GM21381 (cell line): ENCODE measurements around the gene ZNF521.

Experiments
- ATAC-seq: cut with Tn5 transposase; IDR thresholded peaks from one replicate; pipeline ENCODE4 v1.9.1; 2021; ENCODE audit warnings: mild to moderate bottlenecking, moderate library complexity; ENCODE audit not compliant: unreplicated experiment

ZNF521 gene

DNA sequence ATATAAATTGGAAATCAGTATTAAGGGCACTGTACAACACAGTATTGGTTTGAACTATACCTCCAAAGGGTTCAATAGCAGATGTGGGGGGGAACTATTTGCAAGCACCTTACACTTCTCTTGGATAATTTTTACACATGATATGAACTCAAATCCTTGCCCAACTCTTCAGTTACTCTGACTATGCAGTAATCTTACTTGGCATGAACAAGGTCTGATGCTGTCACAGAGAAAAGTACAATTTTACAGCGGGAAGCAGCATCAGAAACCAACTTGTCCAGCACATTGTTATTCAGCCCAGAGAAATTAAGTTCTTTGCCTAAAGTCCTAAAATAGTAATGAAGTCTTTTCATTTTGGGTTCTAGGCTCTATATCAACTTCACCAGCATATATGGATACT lies 98.2 kb downstream of the ZNF521 start:
- ATAC-seq, result no peak

DNA sequence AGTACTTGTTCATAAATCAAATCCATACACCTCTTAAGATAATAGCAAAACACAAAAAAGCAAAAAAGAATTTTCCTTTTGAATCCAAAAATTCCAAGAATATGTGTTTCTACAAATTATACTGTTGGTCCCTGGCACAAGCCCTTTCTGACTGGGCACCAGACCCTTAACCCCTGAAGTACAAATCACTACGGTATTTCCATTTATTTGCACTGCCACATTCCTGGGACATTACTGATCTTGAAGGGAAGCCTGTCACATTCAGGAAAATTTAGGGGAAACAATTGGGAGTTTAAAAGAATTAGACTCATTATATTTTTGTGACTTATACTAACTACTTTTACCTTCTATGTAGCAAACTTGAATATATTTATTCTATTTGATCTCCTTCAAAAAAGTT lies 98.8 kb downstream of the ZNF521 start:
- no peak for ATAC-seq

GRCh38 chr18:25251068-25251467 lies 100.9 kb downstream of the ZNF521 start:
- no peak for ATAC-seq

- no peak for ATAC-seq
Observed at GRCh38 chr18:25250474-25250851, 101.5 kb downstream of the ZNF521 start.

DNA sequence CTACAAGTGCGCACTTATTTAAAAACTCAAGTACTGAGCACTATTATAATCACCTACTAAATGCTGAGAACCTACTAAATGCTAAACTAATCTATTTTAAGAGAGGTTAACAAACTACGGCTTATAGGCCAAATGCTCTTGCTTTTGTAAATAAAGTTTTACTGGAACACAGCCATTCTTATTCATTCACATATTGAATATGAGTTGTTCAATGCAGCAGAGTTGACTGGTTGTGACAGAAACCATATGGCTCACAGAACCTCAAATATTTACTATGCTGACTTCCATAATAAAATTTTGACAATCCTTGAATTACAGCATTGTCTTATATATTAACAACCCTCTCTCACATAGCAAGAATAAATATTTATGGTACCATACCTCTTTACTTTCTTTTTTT lies 103.2 kb downstream of the ZNF521 start:
- ATAC-seq, result no peak

DNA sequence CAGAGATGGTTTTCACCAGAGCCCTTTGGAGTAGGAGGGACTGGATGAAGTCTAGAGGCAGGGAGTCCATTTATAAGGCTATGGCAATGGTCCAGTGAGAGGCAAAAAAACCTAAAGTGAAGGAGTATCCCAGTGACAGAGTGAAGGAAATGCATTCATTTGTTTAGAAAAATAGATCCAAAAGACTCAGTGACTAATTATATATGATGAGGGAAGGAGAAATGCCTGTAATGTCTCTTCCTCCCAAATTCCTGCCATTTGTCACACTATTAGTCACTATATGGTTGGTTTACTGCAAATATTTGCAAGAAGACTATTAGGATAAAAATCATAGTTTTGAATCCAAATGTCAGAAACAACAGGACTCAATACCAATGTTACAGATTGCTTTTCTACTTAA lies 104.2 kb downstream of the ZNF521 start:
- no peak for ATAC-seq

DNA sequence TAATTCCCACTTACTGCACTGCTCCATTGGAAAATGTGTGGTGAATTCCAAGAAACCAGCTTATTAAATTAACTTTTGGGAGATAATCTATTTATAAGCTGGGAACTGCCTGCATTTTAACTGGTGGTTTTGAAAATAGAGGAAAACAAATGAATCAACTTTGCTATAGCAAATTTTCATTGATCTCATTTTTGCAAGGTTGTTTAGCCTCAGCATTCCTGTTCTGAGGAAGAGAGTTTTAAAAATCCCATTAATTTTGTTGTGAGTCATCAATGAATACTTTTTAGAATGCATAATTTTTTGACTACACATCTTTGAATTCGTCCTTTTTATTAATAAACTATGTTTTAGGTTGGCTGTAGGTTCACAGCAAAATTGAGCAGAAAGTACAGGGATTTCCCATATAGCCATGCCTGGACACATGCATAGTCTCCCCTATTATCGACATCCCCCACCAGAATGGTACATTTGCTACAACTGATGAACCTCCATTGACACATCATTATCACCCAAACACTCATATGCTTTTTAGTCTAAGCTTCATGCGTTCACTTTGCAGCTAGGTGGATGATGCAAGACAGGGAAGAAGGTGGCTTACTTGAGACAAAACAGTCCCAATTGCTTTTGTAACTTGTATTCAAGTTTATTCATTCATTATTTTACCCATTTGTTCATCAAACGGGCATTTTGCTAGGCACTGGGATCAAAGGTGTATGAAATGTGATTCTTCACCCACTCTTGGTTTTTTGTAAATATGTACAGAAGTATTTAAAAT lies 106.9 kb downstream of the ZNF521 start:
- no peak for ATAC-seq

DNA sequence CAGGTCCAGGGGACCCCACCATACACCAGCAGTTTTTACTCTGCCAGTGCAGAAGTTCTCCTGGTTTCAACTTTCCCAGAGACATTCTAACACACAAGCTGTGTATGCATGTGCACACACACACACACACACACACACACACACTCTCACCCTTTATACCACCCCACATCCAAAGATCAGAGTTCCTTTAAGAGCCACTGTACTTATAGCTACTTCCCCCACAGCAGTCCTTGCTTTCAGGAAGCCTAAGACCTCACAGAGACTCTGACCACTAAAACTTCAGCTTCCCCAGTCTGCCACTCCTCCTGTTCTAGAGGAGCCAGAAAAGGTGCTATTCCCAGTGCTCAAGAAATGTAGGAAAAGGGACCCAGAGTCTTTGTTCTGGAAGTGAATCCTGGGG lies 107.8 kb downstream of the ZNF521 start:
- no peak for ATAC-seq

GRCh38 chr18:25243754-25244153 lies 108.2 kb downstream of the ZNF521 start:
- no peak for ATAC-seq

- no peak for ATAC-seq
Observed at GRCh38 chr18:25243257-25243656, 108.7 kb downstream of the ZNF521 start.

DNA sequence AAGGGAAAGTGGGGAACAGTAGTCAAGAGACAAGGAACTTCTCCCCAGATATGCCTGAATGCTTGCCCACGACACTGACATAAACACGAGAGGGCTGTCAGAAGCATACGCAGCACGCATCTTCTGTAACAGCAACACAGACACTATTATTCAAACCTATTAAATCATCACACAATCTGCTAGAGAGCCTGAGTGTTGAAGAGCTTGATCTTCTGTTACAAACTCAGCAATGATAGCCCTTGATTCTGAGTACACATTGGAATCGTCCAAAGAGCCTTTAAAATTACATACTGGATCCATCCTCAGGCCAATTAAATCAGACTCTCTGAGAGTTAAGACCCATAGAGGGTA lies 111.6 kb downstream of the ZNF521 start:
- no peak for ATAC-seq

- ATAC-seq, result no peak
Observed at GRCh38 chr18:25239581-25240419, 112.2 kb downstream of the ZNF521 start.

DNA sequence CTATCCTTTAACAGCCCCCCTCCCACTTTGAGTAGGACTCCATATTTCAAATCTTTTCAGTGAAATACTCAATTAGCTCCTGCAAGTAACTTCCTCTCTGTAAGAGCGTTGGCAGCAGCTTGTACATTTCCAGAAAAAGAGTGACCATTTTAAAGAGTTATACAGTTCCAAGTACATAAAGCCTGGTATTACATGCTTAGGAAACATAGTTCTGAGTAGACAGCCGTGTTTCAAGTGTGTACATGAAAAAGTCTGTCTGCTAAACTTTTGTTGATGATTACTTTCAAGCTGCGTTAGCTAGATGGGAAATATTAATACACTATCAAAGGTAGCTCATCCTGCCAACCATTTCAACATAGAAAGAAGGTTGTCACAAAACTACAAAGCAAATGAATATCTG lies 112.8 kb downstream of the ZNF521 start:
- no peak for ATAC-seq

GRCh38 chr18:25237571-25238267 lies 114.2 kb downstream of the ZNF521 start:
- no peak for ATAC-seq

GRCh38 chr18:25236736-25237135 lies 115.2 kb downstream of the ZNF521 start:
- no peak for ATAC-seq

DNA sequence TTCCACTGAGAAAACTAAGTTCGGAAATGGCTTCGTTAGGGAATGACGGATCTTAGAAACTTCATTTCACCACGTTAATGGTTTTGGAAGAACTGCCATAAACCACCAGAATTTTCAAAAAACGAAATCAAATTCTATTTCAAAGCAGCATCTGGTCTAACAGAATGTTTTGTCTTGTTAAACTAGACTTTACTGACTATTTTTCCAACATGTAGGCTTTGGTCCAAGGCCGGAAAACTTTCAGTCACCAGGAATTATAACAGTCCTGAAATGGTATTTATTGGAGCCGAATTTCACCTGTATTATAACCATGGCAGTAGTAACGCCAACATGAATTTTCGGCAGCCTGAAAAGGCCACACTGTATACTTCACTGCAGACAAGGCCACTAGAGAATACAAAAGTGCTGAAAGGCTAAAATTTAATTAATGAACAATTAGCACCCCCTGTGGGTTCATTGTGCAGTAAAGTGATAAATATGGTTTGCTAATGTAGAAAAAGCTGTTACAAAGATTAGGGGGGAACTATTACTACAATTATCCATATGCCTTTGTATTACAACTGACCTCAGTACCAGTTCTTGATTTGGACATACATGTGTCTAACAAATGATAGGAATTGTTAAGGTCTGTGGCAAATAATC lies 116.4 kb downstream of the ZNF521 start:
- ATAC-seq, result no peak

DNA sequence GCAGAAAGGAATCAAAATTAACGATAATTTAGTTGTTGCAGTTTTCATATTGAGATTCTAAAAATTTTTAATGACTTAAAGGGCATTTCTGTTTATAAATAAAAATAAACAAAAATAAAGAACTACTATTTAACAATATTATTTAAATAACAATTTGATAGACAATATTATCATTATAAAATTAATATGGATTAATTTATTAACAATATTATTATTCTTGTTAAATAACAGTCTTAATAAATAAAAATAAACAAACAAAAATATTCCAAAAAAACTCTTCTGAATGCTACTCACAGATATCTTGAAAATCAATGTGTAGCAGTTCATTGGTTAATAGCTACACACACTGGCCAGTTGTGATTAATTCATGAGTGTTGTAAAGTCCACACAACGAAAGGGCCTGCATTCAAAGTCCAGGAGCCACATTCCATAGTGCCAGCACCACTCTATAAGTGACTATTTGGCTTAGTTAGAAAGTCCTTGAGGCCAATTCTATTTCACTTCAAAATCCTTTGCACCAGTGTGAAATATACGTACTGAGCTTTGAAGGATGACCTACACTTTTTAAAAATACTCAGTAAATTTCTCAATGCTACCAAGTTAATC lies 117.1 kb downstream of the ZNF521 start:
- no peak for ATAC-seq

- ATAC-seq, result no peak
Observed at GRCh38 chr18:25234322-25234639, 117.7 kb downstream of the ZNF521 start.

GRCh38 chr18:25233528-25234321 lies 118.2 kb downstream of the ZNF521 start:
- no peak for ATAC-seq

DNA sequence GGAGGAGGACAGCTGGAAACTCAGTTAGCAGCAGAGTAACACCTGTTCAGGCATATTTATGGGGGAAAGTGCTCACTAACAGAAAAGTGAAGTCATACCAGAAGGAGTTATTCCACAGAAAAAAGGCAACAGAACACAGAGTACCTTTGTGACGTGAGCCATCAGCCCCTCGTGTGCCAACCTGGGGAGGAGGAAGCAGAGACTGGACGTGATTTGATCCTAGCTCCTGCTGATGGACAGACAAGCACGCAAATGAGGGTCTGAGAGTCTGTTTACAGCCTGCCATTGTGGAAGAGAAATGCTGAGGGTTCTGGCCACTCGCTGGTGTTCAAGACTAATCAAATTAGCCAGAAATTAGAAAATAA lies 120.7 kb downstream of the ZNF521 start:
- ATAC-seq, result no peak
